ENCODE results near the gene ELOVL6. TPM values are rescaled to one million over a fixed set of nuclear protein-coding genes. Genes with fewer than 3 reads are reported as not detected.
"Not testable (repeated sequence)": the region's sequence is repeated elsewhere in the genome, so short reads cannot be mapped to it uniquely, and the experiment has no call there.

Gene ELOVL6
- total RNA-seq, 1 donor from 2014 or later: 27.6 TPM

DNA sequence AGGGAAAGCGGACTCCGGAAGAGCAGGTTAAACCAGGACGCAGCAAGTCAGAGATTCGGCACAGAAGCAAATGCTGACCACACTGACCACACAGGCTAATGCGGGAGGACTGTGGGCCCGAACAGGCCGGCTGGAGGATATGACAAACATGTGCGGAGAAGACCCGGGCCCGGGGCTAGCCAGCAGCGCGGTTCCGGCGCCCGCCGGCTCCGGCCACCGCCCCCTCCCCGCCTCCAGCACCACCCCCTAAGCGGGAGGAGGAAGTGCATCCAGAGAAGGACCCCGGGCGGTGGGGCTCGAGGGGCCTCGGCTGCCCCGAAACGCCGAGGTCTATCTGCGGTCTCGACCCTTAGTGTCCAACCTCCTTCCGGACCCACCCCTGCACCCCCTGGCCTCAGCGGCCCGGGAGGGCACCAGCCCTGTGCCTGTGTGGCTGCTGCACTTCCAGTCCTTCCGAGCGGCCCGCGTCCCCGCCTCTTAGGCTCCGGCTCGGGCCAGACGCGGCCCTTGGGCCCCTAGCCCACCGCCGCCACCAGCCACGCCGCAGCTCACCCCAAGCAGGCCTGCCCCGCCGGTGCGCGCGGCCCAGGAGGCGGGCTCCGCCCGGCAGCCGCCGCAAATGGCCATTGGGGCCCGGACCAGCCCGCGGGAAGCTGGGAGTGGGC is 2.1 kb downstream of the ELOVL6 start:
- TF ChIP-seq, protein P1, sequence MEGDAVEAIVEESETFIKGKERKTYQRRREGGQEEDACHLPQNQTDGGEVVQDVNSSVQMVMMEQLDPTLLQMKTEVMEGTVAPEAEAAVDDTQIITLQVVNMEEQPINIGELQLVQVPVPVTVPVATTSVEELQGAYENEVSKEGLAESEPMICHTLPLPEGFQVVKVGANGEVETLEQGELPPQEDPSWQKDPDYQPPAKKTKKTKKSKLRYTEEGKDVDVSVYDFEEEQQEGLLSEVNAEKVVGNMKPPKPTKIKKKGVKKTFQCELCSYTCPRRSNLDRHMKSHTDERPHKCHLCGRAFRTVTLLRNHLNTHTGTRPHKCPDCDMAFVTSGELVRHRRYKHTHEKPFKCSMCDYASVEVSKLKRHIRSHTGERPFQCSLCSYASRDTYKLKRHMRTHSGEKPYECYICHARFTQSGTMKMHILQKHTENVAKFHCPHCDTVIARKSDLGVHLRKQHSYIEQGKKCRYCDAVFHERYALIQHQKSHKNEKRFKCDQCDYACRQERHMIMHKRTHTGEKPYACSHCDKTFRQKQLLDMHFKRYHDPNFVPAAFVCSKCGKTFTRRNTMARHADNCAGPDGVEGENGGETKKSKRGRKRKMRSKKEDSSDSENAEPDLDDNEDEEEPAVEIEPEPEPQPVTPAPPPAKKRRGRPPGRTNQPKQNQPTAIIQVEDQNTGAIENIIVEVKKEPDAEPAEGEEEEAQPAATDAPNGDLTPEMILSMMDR (IDR thresholded peaks at IDR 0.05; ENCODE audit: unreplicated experiment): no peak
- H3K4me1 Mint-ChIP-seq: peaks cover 47% of the 10 kb centered on the region
- peak overlapping the region; percentile 85 for H3K4me3 Mint-ChIP-seq
- no peaks in the 10 kb centered on the region for H3K36me3 Mint-ChIP-seq
- H3K27me3 Mint-ChIP-seq (ENCODE audit: low read depth): no peaks in the 10 kb centered on the region
- H3K9me3 Mint-ChIP-seq: no peaks in the 10 kb centered on the region
- H3K27ac Mint-ChIP-seq: peak overlapping the region; percentile 93
- peak; percentile 38 to 69 for DNase-seq (ENCODE audit: low spot score in 2 of 2, unreplicated experiment in 2 of 2)

- TF ChIP-seq, protein P1 (IDR thresholded peaks at IDR 0.05; ENCODE audit: unreplicated experiment): no peak
- peaks cover 2% of the 10 kb centered on the region for H3K36me3 Mint-ChIP-seq
- DNase-seq (ENCODE audit: low spot score in 2 of 2, unreplicated experiment in 2 of 2): no peak
- peak overlapping the region; percentile 85 for H3K4me3 Mint-ChIP-seq
- no peaks in the 10 kb centered on the region for H3K9me3 Mint-ChIP-seq
- H3K4me1 Mint-ChIP-seq: peaks cover 46% of the 10 kb centered on the region
- H3K27ac Mint-ChIP-seq: peak overlapping the region; percentile 93
- H3K27me3 Mint-ChIP-seq (ENCODE audit: low read depth): no peaks in the 10 kb centered on the region
These were observed 2.7 kb downstream of the ELOVL6 start for GRCh38 chr4:110195561-110196205.

- peaks cover 45% of the 10 kb centered on the region for H3K4me1 Mint-ChIP-seq
- no peaks in the 10 kb centered on the region for H3K27me3 Mint-ChIP-seq (ENCODE audit: low read depth)
- H3K4me3 Mint-ChIP-seq: peak overlapping the region; percentile 40
- no peaks in the 10 kb centered on the region for H3K9me3 Mint-ChIP-seq
- TF ChIP-seq, protein P1 (IDR thresholded peaks at IDR 0.05; ENCODE audit: unreplicated experiment): no peak
- H3K27ac Mint-ChIP-seq: peak overlapping the region; percentile 97
- peaks cover 2% of the 10 kb centered on the region for H3K36me3 Mint-ChIP-seq
- DNase-seq (ENCODE audit: low spot score in 2 of 2, unreplicated experiment in 2 of 2): peak; percentile 69 to 81
These were observed 4.3 kb downstream of the ELOVL6 start for GRCh38 chr4:110193822-110194761.

DNA sequence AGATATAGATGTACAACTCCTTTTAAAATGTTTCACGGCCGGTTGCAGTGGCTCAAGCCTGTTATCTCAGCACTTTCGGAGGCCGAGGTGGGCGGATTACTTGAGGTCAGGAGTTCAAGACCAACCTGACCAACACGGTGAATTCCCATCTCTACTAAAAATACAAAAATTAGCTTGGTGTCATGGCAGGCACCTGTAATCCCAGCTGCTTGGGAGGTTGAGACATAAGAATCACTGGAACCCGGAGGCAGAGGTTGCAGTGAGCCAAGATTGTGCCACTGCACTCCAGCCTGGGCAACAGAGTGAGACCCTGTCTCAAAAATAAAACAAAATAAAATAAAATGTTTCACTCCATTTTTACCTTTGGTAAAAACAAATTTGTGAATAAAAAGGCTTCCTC is 5.1 kb downstream of the ELOVL6 start:
- H3K36me3 Mint-ChIP-seq: not testable (repeated sequence)

GRCh38 chr4:110190249-110190648 is 8.2 kb downstream of the ELOVL6 start:
- Mint-ChIP-seq H3K4me1 (peaks cover 40% of the 10 kb centered on the region), H3K27me3 (ENCODE audit: low read depth) (no peaks in the 10 kb centered on the region), H3K9me3 (no peaks in the 10 kb centered on the region), H3K36me3 (peaks cover 2% of the 10 kb centered on the region), H3K27ac (no peak overlapping the region), H3K4me3 (no peak overlapping the region)
- TF ChIP-seq, protein P1 (IDR thresholded peaks at IDR 0.05; ENCODE audit: unreplicated experiment): no peak
- DNase-seq (ENCODE audit: low spot score in 2 of 2, unreplicated experiment in 2 of 2): no peak

More for the DNA sequence above, 5.1 kb downstream of the ELOVL6 start:
- DNase-seq (ENCODE audit: low spot score in 2 of 2, unreplicated experiment in 2 of 2); H3K27me3 Mint-ChIP-seq (ENCODE audit: low read depth); H3K4me3 Mint-ChIP-seq; H3K9me3 Mint-ChIP-seq: not testable (repeated sequence)
- peaks cover 41% of the 10 kb centered on the region for H3K4me1 Mint-ChIP-seq
- peak overlapping the region; percentile 97 for H3K27ac Mint-ChIP-seq
